Stomach (tissue), 4 donors: ENCODE results near the gene TUBE1.

ENCODE experiments used
- CTCF ChIP-seq, 7 experiments: fragments of 450-650 bp in 4 of 7; fragments of 200-600 bp in 3 of 7; sonication (generic) in 3 of 7; IDR thresholded peaks; one replicate each; pipeline ENCODE4 v1.5.1; 2016 to 2019; ENCODE audit warnings: antibody characterized with exemption in 7 of 7, control low read depth in 2 of 7, mild to moderate bottlenecking in 1 of 7
- EP300 ChIP-seq: sonication (generic); formaldehyde crosslinking; IDR thresholded peaks from one replicate; pipeline ENCODE4 v1.6.1; 2017; ENCODE audit warnings: antibody characterized with exemption
- POLR2AphosphoS5 ChIP-seq, 3 donors: sonication (generic); formaldehyde crosslinking; IDR thresholded peaks; one replicate each; pipeline ENCODE4 v1.6.1; 2016; ENCODE audit warnings: antibody characterized with exemption in 3 of 3

DNA sequence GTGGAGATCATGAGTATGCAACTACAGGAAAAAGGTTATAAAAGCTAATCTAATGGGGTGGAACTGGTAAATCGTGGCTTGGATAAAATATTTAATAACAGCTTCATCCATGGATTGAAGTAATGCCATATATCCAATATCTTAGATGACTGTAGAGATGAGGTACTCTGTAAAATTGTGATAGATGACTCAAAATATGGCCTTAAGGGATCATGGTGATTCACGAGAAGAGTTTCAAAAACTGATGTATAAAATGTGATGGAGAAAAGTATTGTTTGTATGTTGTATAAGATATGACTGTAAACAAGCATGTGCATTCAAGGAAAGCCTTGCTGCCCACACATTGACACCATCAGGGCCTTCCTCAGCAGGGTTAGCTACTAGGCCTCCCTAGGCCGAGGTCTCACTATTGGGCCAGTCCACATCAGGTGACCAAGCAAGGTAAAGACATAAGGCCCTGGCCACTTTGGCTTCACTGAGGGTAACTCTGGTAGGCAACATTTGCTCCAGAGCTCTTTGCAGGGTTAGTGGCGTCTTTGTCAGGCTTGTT is 51.1 kb downstream of the TUBE1 start:
- TF ChIP-seq EP300 (no peak), POLR2AphosphoS5 (IDR thresholded peaks at IDR 0.05) (no peak), CTCF (IDR thresholded peaks at IDR 0.05) (no peak)
